ENCODE measurements around the gene ATG16L2. TPM values are rescaled to one million over a fixed set of nuclear protein-coding genes. Genes with fewer than 3 reads are reported as not detected.
A peak's percentile ranks its signal among the peaks of the same experiment; 100 is the strongest.

ATG16L2 gene
- total RNA-seq, 1 donor from 2014 or later = 104 TPM

DNA sequence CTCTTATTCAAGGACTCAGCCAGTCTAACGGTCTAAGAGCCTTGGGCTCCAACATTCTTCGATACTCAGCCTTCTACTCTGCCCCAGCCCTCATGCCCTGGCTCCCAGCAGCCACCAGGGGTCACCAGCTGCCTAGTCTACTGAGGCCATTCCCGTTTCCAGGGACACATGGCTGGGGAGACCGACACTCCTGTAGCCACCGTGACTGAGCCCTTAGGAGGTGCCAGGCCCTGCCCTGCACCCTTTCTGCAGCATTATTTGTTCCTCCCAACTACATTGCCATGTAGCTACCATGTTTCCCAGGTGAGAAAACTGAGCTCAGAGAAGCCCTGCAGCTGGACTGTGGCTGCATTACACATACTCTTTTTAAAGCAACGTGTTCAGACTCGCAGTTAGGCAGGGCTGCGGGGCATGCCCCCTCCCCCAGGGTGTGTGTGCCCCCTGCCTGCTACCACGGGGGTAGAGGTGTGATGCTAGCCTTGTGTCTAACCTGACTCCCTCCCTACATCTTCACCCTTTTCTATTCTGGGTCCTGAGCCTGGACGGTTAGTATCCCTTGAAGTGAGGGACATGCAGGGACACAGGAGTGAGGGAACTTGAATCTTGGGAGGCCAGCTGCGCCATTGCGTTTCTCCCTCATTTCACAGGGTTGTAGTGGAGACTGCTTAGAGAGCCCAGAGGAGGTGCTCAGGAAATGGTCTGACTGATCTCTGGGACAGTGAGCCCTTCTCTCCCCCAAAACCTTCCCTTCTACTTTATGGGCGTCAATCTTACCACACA, 17.5 kb downstream of the ATG16L2 start:
- intact Hi-C loops (cut with DNase I) = loop anchor here (10.0 kb wide), 1 partner anchor 343 kb away; no protein-coding TSS in a partner anchor
- Histone ChIP-seq H3K4me3 (no peak overlapping the region), H3K27ac (peak overlapping the region; percentile 48), H3K27me3 (ENCODE audit: low read depth) (no peaks in the 10 kb centered on the region), H3K9me3 (no peaks in the 10 kb centered on the region), H3K4me1 (peaks cover 68% of the 10 kb centered on the region), H3K36me3 (peaks cover 24% of the 10 kb centered on the region)
- DNase-seq = peak; percentile 85
- ATAC-seq = peak; percentile 82 to 85
- TF ChIP-seq, protein P1, sequence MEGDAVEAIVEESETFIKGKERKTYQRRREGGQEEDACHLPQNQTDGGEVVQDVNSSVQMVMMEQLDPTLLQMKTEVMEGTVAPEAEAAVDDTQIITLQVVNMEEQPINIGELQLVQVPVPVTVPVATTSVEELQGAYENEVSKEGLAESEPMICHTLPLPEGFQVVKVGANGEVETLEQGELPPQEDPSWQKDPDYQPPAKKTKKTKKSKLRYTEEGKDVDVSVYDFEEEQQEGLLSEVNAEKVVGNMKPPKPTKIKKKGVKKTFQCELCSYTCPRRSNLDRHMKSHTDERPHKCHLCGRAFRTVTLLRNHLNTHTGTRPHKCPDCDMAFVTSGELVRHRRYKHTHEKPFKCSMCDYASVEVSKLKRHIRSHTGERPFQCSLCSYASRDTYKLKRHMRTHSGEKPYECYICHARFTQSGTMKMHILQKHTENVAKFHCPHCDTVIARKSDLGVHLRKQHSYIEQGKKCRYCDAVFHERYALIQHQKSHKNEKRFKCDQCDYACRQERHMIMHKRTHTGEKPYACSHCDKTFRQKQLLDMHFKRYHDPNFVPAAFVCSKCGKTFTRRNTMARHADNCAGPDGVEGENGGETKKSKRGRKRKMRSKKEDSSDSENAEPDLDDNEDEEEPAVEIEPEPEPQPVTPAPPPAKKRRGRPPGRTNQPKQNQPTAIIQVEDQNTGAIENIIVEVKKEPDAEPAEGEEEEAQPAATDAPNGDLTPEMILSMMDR (IDR thresholded peaks at IDR 0.05) = peak; percentile 94

DNA sequence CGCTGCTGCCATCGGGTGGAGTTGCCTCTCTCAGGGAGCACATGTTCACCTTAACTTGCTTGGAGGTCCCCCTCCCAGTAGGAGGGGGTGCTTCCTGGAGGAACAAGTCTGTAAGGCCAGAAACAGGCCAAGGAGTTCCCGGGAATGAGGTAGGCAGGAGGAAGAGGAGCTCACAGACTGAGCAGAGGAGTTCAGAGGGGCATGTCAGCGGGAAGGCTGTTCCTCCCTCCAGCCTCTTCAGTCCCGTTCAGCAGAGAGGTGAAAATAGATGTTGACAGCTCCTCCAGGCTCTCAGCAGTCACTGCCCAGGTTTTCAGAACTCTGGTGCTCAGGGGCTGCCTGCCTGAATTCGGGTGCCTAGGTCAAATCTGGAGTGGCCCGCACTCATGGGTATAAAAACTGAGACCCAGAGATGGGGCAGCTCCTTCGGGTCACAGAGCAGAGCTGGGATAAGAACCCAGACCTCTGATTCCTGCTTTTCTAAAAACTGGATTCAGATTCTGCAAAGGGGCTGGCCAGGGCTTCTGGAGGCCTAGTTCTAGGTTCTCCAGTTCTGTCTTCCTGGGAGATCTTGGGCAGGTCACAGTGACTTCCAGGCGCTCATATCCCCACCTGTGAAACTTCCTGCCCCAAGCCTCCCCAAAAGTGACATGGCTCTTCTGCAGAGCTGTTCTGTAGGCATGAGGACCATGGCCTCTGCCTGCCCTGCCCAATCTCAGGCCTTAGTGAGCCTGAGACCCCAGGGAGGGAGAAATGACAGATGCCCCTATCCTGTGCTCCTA, 18.3 kb downstream of the ATG16L2 start:
- intact Hi-C loops (cut with DNase I) = loop anchor here (10.0 kb wide), 1 partner anchor 342 kb away; no protein-coding TSS in a partner anchor
- ATAC-seq (no peak), DNase-seq (no peak)
- Histone ChIP-seq H3K36me3 (peaks cover 27% of the 10 kb centered on the region), H3K27me3 (ENCODE audit: low read depth) (no peaks in the 10 kb centered on the region), H3K4me1 (peaks cover 62% of the 10 kb centered on the region), H3K4me3 (no peak overlapping the region), H3K27ac (peak overlapping the region; percentile 48), H3K9me3 (no peaks in the 10 kb centered on the region)
- TF ChIP-seq, protein P1 (IDR thresholded peaks at IDR 0.05) = no peak

DNA sequence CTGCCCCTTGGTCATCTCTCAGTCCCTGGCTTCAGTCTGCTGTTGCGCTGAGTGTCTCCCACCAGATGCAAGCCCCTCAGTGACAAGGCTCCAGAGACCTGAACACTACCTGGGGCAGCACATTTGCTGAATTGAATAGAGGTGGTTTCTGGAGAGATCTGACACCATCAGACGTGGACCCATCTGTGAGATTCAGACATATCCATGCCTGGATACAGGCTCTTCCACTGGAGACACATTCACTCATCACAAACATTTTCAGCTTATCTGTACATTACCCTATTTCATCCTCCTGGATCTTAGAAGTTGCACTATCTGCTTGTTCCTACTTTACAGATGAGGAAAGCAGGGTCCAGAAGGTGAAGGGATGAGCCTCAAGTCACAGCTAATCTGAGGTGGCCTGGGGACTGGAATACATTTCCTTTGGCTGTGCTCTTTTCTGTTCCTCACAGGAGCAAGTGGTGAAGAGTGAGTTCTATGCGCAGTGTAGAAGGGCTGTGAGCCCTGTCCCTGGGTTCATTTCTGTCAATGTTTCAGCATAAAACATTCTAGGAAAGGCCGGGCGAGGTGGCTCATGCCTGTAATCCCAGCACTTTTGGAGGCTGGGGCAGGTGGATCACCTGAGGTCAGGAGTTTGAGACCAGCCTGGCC, 19.0 kb downstream of the ATG16L2 start:
- no peak overlapping the region for H3K4me3 ChIP-seq
- peaks cover 55% of the 10 kb centered on the region for H3K4me1 ChIP-seq
- ATAC-seq (no peak), DNase-seq (no peak)
- H3K27ac ChIP-seq = peak overlapping the region; percentile 81
- TF ChIP-seq, protein P1 (IDR thresholded peaks at IDR 0.05) = no peak
- intact Hi-C loops (cut with DNase I) = loop anchor here (10.0 kb wide), 1 partner anchor 342 kb away; no protein-coding TSS in a partner anchor
- no peaks in the 10 kb centered on the region for H3K9me3 ChIP-seq
- no peaks in the 10 kb centered on the region for H3K27me3 ChIP-seq (ENCODE audit: low read depth)
- H3K36me3 ChIP-seq = peaks cover 34% of the 10 kb centered on the region

DNA sequence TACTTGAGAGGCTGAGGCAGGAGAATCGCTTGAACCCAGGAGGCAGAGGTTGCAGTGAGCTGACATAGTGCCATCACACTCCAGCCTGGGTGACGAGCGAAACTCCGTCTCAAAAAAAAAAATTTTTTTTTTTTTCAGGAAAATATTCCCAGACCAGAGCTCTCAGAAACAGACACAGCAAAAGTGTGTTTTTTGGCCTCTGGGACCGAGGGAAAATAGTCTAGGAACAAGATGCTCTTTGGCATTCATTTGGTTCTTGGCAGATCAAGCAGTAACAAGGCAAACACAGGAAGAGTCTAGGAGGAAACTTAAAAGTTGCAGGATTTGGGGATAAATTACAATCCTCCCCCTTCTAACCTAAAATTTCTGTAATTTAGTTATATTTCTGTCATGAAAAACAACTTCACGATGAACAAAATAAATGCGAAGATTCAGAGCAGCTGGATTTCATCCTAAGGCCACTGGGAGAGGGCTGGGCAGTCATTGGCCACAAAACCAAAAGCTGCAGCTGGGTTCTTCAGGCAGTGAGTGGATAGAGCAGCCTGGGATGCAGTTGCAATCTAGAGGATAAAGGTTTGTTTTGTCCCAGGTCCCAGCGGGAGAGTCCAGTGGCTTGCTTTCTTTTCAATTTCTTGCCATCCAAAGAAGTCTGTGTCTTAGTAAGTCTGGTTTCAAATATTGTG, 19.7 kb downstream of the ATG16L2 start:
- no peak for ATAC-seq
- peak overlapping the region; percentile 81 for H3K27ac ChIP-seq
- no peaks in the 10 kb centered on the region for H3K27me3 ChIP-seq (ENCODE audit: low read depth)
- TF ChIP-seq, protein P1 (IDR thresholded peaks at IDR 0.05) = no peak
- peaks cover 48% of the 10 kb centered on the region for H3K4me1 ChIP-seq
- H3K36me3 ChIP-seq = peaks cover 34% of the 10 kb centered on the region
- intact Hi-C loops (cut with DNase I) = loop anchor here (10.0 kb wide), 1 partner anchor 341 kb away; no protein-coding TSS in a partner anchor
- no peak overlapping the region for H3K4me3 ChIP-seq
- no peak for DNase-seq
- H3K9me3 ChIP-seq = no peaks in the 10 kb centered on the region

DNA sequence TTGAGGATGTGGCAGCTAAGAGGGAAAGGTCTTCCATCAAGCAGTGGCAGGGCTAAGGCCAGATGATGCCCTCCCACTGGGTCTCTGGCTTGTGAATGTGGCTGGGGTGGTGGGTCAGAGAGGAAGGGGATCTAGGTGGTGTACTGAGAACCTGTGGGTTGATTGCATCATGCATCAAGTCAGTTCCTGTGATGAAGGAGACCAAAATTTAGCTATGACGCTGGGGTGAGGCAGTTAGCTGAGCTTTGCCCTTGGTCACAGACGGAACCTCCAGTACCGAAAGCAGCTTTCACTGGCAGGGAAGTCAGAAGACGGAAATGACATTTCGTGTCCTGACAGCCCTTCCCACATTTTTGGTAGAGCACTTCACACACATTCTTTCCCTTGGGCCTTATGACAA, 20.7 kb downstream of the ATG16L2 start:
- TF ChIP-seq, protein P1 (IDR thresholded peaks at IDR 0.05) = no peak
- H3K4me1 ChIP-seq = peaks cover 48% of the 10 kb centered on the region
- ATAC-seq (peak; percentile 39 to 45), DNase-seq (no peak)
- H3K27ac ChIP-seq = peak overlapping the region; percentile 81
- no peaks in the 10 kb centered on the region for H3K9me3 ChIP-seq
- intact Hi-C loops (cut with DNase I) = loop anchor here (10.0 kb wide), 1 partner anchor 340 kb away; no protein-coding TSS in a partner anchor
- peaks cover 34% of the 10 kb centered on the region for H3K36me3 ChIP-seq
- H3K4me3 ChIP-seq = no peak overlapping the region
- no peaks in the 10 kb centered on the region for H3K27me3 ChIP-seq (ENCODE audit: low read depth)
